IMR-90 (cell line): ENCODE data around the gene ETHE1. TPM values are rescaled to one million over a fixed set of nuclear protein-coding genes. Genes with fewer than 3 reads are reported as not detected.

ENCODE experiments used
- ATAC-seq: fragments of 200-7000 bp; cut with Tn5 transposase; 2 replicates; pipeline ENCODE4 v1.9.1; 2020; ENCODE audit warnings: low read depth, mild to moderate bottlenecking, moderate library complexity
- BruUV-seq: library from RNA; stranded (reverse); fragments of 400-500 nt; replicated peaks from 2 replicates; lab custom pipeline; 2021; lab: Mats Ljungman, UMichigan
- CTCF ChIA-PET: fragments of 300-600 bp; formaldehyde crosslinking; extraction: SDS; loops from one replicate; lab custom pipeline; 2021; ENCODE audit warnings: antibody characterized with exemption; lab: Yijun Ruan, JAX
- POLR2A ChIA-PET: fragments of 300-600 bp; sonication (Branson Sonifier 250); formaldehyde crosslinking; loops from one replicate; lab custom pipeline; 2022; ENCODE audit warnings: antibody characterized with exemption; ENCODE audit not compliant: unreplicated experiment; lab: Charles Lee
- DNase-seq: peaks from one replicate; pipeline ENCODE4 v3.0.0; 2013
- H2AFZ ChIP-seq: replicated peaks from 2 replicates; pipeline ENCODE3; 2013; ENCODE audit warnings: low read length, mild to moderate bottlenecking; ENCODE audit not compliant: poor library complexity
- H2AK5ac ChIP-seq: 2 replicates; pipeline ENCODE4 v1.6.1; 2013; ENCODE audit warnings: low read depth, low read length, inconsistent platforms
- H2AK9ac ChIP-seq: replicated peaks from 2 replicates; pipeline ENCODE3; 2013; ENCODE audit warnings: mild to moderate bottlenecking, low read depth, low read length, moderate library complexity; ENCODE audit not compliant: poor library complexity
- H2BK120ac ChIP-seq: 2 replicates; pipeline ENCODE4 v1.6.1; 2013; ENCODE audit warnings: low read depth, low read length, inconsistent platforms
- H2BK15ac ChIP-seq: 3 replicates; pipeline ENCODE4 v1.6.1; 2013; ENCODE audit warnings: low read depth, low read length, inconsistent platforms
- H2BK20ac ChIP-seq: 2 replicates; pipeline ENCODE4 v1.6.1; 2013; ENCODE audit warnings: low read depth, mild to moderate bottlenecking, inconsistent platforms, low read length, moderate library complexity
- H2BK5ac ChIP-seq: 2 replicates; pipeline ENCODE4 v1.6.1; 2013; ENCODE audit warnings: mild to moderate bottlenecking, low read depth, low read length, inconsistent platforms; ENCODE audit not compliant: poor library complexity, severe bottlenecking
- H3K14ac ChIP-seq: replicated peaks from 2 replicates; pipeline ENCODE4 v1.6.1; 2013; ENCODE audit warnings: low read depth, low read length, inconsistent platforms
- H3K18ac ChIP-seq: 2 replicates; pipeline ENCODE4 v1.6.1; 2013; ENCODE audit warnings: low read depth, low read length, control low read depth
- H3K23ac ChIP-seq: 2 replicates; pipeline ENCODE4 v1.6.1; 2013; ENCODE audit warnings: low read depth, low read length, inconsistent platforms
- H3K27ac ChIP-seq: 2 replicates; pipeline ENCODE4 v1.5.1; 2013; ENCODE audit warnings: mild to moderate bottlenecking, control low read depth, low read length; ENCODE audit not compliant: insufficient read depth
- H3K27me3 ChIP-seq: 2 replicates; pipeline ENCODE4 v1.6.1; 2013; ENCODE audit warnings: low read length; ENCODE audit not compliant: control insufficient read depth, insufficient read depth
- H3K36me3 ChIP-seq: 2 replicates; pipeline ENCODE4 v1.6.1; 2013; ENCODE audit warnings: low read length, mixed read lengths; ENCODE audit not compliant: control insufficient read depth, insufficient read depth
- H3K4ac ChIP-seq: 2 replicates; pipeline ENCODE4 v1.6.1; 2013; ENCODE audit warnings: low read depth, low read length, inconsistent platforms
- H3K4me1 ChIP-seq: 2 replicates; pipeline ENCODE4 v1.6.1; 2013; ENCODE audit warnings: low read length, mixed read lengths; ENCODE audit not compliant: control insufficient read depth, insufficient read depth
- H3K4me2 ChIP-seq: 2 replicates; pipeline ENCODE4 v1.6.1; 2013; ENCODE audit warnings: low read depth, mild to moderate bottlenecking, control low read depth, low read length, moderate library complexity
- H3K4me3 ChIP-seq: 2 replicates; pipeline ENCODE4 v1.5.1; 2013; ENCODE audit warnings: low read depth, mild to moderate bottlenecking, control low read depth, low read length, moderate library complexity; ENCODE audit not compliant: insufficient read depth
- H3K56ac ChIP-seq: 2 replicates; pipeline ENCODE4 v1.6.1; 2013; ENCODE audit warnings: low read length, inconsistent platforms; ENCODE audit not compliant: insufficient read depth; ENCODE audit errors: extremely low read depth
- H3K79me1 ChIP-seq, 2 experiments: 2 replicates each; pipeline ENCODE4 v1.6.1; 2013; ENCODE audit warnings: low read length in 2 of 2, inconsistent platforms in 1 of 2, low read depth in 1 of 2
- H3K9ac ChIP-seq: 2 replicates; pipeline ENCODE4 v1.6.1; 2013; ENCODE audit warnings: low read depth, low read length, control low read depth
- H3K9me1 ChIP-seq: 2 replicates; pipeline ENCODE4 v1.6.1; 2013; ENCODE audit warnings: low read length, inconsistent platforms; ENCODE audit not compliant: insufficient read depth
- H3K9me3 ChIP-seq: 2 replicates; pipeline ENCODE4 v1.6.1; 2013; ENCODE audit warnings: low read length; ENCODE audit not compliant: control insufficient read depth, insufficient read depth
- H4K20me1 ChIP-seq: 2 replicates; pipeline ENCODE4 v1.6.1; 2013; ENCODE audit warnings: low read length, inconsistent platforms; ENCODE audit not compliant: insufficient read depth
- H4K5ac ChIP-seq: 2 replicates; pipeline ENCODE4 v1.6.1; 2013; ENCODE audit warnings: mild to moderate bottlenecking, low read depth, low read length, control low read depth
- H4K8ac ChIP-seq, 2 experiments: 2 replicates each; pipeline ENCODE4 v1.6.1; 2013; ENCODE audit warnings: low read depth in 2 of 2, low read length in 2 of 2, control low read depth in 1 of 2, inconsistent platforms in 1 of 2
- H4K91ac ChIP-seq: 2 replicates; pipeline ENCODE4 v1.6.1; 2013; ENCODE audit warnings: low read depth, low read length, inconsistent platforms; ENCODE audit not compliant: insufficient read depth
- BHLHE40 ChIP-seq: fragments of 150-350 bp; IDR thresholded peaks from 2 replicates; pipeline ENCODE4 v1.6.1; 2016; ENCODE audit warnings: mild to moderate bottlenecking, low read depth, low read length
- CEBPB ChIP-seq: IDR thresholded peaks from 2 replicates; pipeline ENCODE4 v1.6.1; 2012; ENCODE audit warnings: low read depth, low read length, improper control_type of control experiment
- CHD1 ChIP-seq: IDR thresholded peaks from 2 replicates; pipeline ENCODE4 v1.6.1; 2012; ENCODE audit warnings: low read depth, low read length, improper control_type of control experiment
- CTCF ChIP-seq: conservative IDR thresholded peaks from 2 replicates; pipeline ENCODE4 v1.5.1; 2012; ENCODE audit warnings: mild to moderate bottlenecking, low read depth, low read length, improper control_type of control experiment
- ELK1 ChIP-seq: fragments of 150-350 bp; IDR thresholded peaks from 2 replicates; pipeline ENCODE4 v1.6.1; 2016; ENCODE audit warnings: low read depth, mild to moderate bottlenecking, low read length, moderate library complexity, borderline replicate concordance
- FOS ChIP-seq: fragments of 150-350 bp; IDR thresholded peaks from 2 replicates; pipeline ENCODE4 v1.6.1; 2016; ENCODE audit warnings: low read depth, low read length
- MAFK ChIP-seq: IDR thresholded peaks from 2 replicates; pipeline ENCODE4 v1.6.1; 2012; ENCODE audit warnings: low read depth, low read length, improper control_type of control experiment
- MAZ ChIP-seq: IDR thresholded peaks from 2 replicates; pipeline ENCODE4 v1.6.1; 2012; ENCODE audit warnings: low read depth, mild to moderate bottlenecking, low read length, improper control_type of control experiment, moderate library complexity, borderline replicate concordance
- MXI1 ChIP-seq: IDR thresholded peaks from 2 replicates; pipeline ENCODE4 v1.6.1; 2012; ENCODE audit warnings: low read depth, mild to moderate bottlenecking, low read length, moderate library complexity, borderline replicate concordance
- NFE2L2 ChIP-seq: fragments of 150-350 bp; IDR thresholded peaks from 2 replicates; pipeline ENCODE4 v1.6.1; 2016; ENCODE audit warnings: low read depth, mild to moderate bottlenecking, low read length
- POLR2A ChIP-seq: IDR thresholded peaks from 2 replicates; pipeline ENCODE4 v1.6.1; 2012; ENCODE audit warnings: mild to moderate bottlenecking, low read depth, low read length
- RAD21 ChIP-seq: IDR thresholded peaks from 2 replicates; pipeline ENCODE4 v1.6.1; 2012; ENCODE audit warnings: low read length, improper control_type of control experiment
- RCOR1 ChIP-seq: IDR thresholded peaks from 2 replicates; pipeline ENCODE4 v1.6.1; 2012; ENCODE audit warnings: mild to moderate bottlenecking, low read length, improper control_type of control experiment; ENCODE audit not compliant: insufficient replicate concordance
- RFX5 ChIP-seq: IDR thresholded peaks from 2 replicates; pipeline ENCODE4 v1.8.0; 2012; ENCODE audit warnings: low read depth, mild to moderate bottlenecking, low read length, moderate library complexity
- SMC3 ChIP-seq: fragments of 150-350 bp; IDR thresholded peaks from 2 replicates; pipeline ENCODE4 v1.6.1; 2016; ENCODE audit warnings: low read depth, mild to moderate bottlenecking, antibody characterized with exemption, low read length, moderate library complexity
- USF2 ChIP-seq: fragments of 150-350 bp; IDR thresholded peaks from 2 replicates; pipeline ENCODE4 v1.6.1; 2017; ENCODE audit warnings: mild to moderate bottlenecking, antibody characterized with exemption, low read length, low read depth
- WGBS, 2 experiments: methylation state at CpG; one replicate each; pipeline versions ENCODE4 v1.1.5 to v1.1.7; 2013; ENCODE audit warnings: missing lambda C conversion rate in 2 of 2; ENCODE audit not compliant: insufficient read length in 1 of 2; ENCODE audit errors: extremely low coverage in 2 of 2; 5-methylcytosine and 5-hydroxymethylcytosine counted together
- dilution Hi-C: fragments of 300-500 bp; cut with HindIII; formaldehyde crosslinking; loops from one replicate; pipeline ENCODE4 v1.14.3; 2018; ENCODE audit warnings: low sequenced_read_pairs; ENCODE audit not compliant: unreplicated experiment
- in situ Hi-C: fragments of 300-500 bp; cut with MboI; formaldehyde crosslinking; loops from 3 replicates; pipeline ENCODE4 v1.14.3; 2019; ENCODE audit warnings: low sequenced_read_pairs, inconsistent platforms, mixed read lengths
- intact Hi-C: fragments of 100-400 bp; cut with micrococcal nuclease; formaldehyde crosslinking; loops from 2 replicates; pipeline ENCODE4 v1.10.0; 2022
- polyA plus RNA-seq, 3 experiments: library from polyadenylated mRNA; depleted of rRNA; stranded (reverse); fragments of >200 nt; gene quantifications; 2 replicates each; pipeline ENCODE4 v1.2.3, GENCODE V29; 2012; ENCODE audit warnings: low replicate concordance in 1 of 3
- total RNA-seq: library from RNA; depleted of rRNA; stranded (reverse); fragments of >200 nt; gene quantifications from 2 replicates; pipeline ENCODE4 v1.2.3, GENCODE V29; 2012

Gene ETHE1
- total and polyA plus RNA-seq, 2 of the 4 experiments (the other 2 are of a cell fraction) = 161 to 233 TPM

- H3K9ac ChIP-seq = no peak overlapping the region
- intact Hi-C loops (no loop called here), in situ Hi-C loops (no loop called here), dilution Hi-C loops (no loop called here)
- CTCF ChIA-PET = interaction anchor here (0.6 kb wide), 1 partner anchor 12 kb away, joined by 4 read pairs; no protein-coding TSS in a partner anchor
- no peak overlapping the region for H2AK9ac ChIP-seq
- no peaks in the 10 kb centered on the region for H3K79me1 ChIP-seq
- H3K4me3 ChIP-seq = no peak overlapping the region
- H2BK5ac ChIP-seq = no peak overlapping the region
- H2BK15ac ChIP-seq = no peak overlapping the region
- H3K18ac ChIP-seq = no peak overlapping the region
- H4K8ac ChIP-seq = no peak overlapping the region
- H3K27me3 ChIP-seq = no peaks in the 10 kb centered on the region
- H3K27ac ChIP-seq = no peak overlapping the region
- H3K9me3 ChIP-seq = no peaks in the 10 kb centered on the region
- no peak for ATAC-seq
- no peak overlapping the region for H2BK120ac ChIP-seq
- H2AFZ ChIP-seq = no peak overlapping the region
- no peaks in the 10 kb centered on the region for H3K4me1 ChIP-seq
- TF ChIP-seq BHLHE40 (no peak), MXI1 (no peak), RAD21 (no peak), MAZ (no peak), CHD1 (no peak), NFE2L2 (no peak), SMC3 (no peak), POLR2A (no peak), CTCF (no peak), CEBPB (no peak), RCOR1 (no peak), ELK1 (no peak), USF2 (no peak), FOS (no peak), RFX5 (no peak), MAFK (no peak)
- H3K9me1 ChIP-seq = peaks cover 5% of the 10 kb centered on the region; the same call in 1 of the 2 replicates
- H4K91ac ChIP-seq = no peak overlapping the region
- H4K5ac ChIP-seq = no peak overlapping the region
- POLR2A ChIA-PET = no interaction called here
- no TSS peak for BruUV-seq
- no peak overlapping the region for H3K56ac ChIP-seq
- H3K23ac ChIP-seq = no peak overlapping the region
- no peak overlapping the region for H3K4ac ChIP-seq
- WGBS, 2 experiments = 100% methylated on average over 1 of the region's 7 CpGs; no CpG with 5 or more reads in 1 of the 2 experiments
- H2BK20ac ChIP-seq = no peak overlapping the region
- no peak for DNase-seq
- H3K14ac ChIP-seq = no peak overlapping the region
- H3K4me2 ChIP-seq = no peak overlapping the region
- no peaks in the 10 kb centered on the region for H4K20me1 ChIP-seq
- no peak overlapping the region for H2AK5ac ChIP-seq
- H3K36me3 ChIP-seq = peaks cover 11% of the 10 kb centered on the region
These were observed 36.9 kb downstream of the ETHE1 start for GRCh38 chr19:43489979-43490599.
